OCI-LY1 (cell line): ENCODE data around the gene MYL3.

Experiments
- H2AFZ ChIP-seq: fragments of 200-600 bp; sonication (generic), shearing (Covaris generic); 2 replicates; pipeline ENCODE4 v1.6.0; 2014; ENCODE audit warnings: antibody characterized with exemption, mild to moderate bottlenecking, low read length
- H3F3A ChIP-seq: fragments of 200-600 bp; sonication (generic), shearing (Covaris generic); 2 replicates; pipeline ENCODE4 v1.6.0; 2014; ENCODE audit warnings: mild to moderate bottlenecking, antibody characterized with exemption, low read length, moderate library complexity; ENCODE audit not compliant: insufficient read depth
- H3K27ac ChIP-seq: fragments of 200-600 bp; sonication (generic); 2 replicates; pipeline ENCODE4 v1.5.1; 2014; ENCODE audit warnings: low read length, mixed run types, mild to moderate bottlenecking, low read depth; ENCODE audit not compliant: poor library complexity, severe bottlenecking
- H3K27me3 ChIP-seq: fragments of 200-600 bp; sonication (generic); 2 replicates; pipeline ENCODE4 v1.6.0; 2014; ENCODE audit warnings: antibody characterized with exemption, mild to moderate bottlenecking, low read length, moderate library complexity; ENCODE audit not compliant: insufficient read depth
- H3K36me3 ChIP-seq: fragments of 200-600 bp; sonication (generic); 2 replicates; pipeline ENCODE4 v1.6.1; 2014; ENCODE audit warnings: mild to moderate bottlenecking, antibody characterized with exemption, low read length, moderate library complexity, mixed read lengths; ENCODE audit not compliant: insufficient read depth
- H3K4me1 ChIP-seq: fragments of 200-600 bp; sonication (generic); 2 replicates; pipeline ENCODE4 v1.5.1; 2014; ENCODE audit warnings: mild to moderate bottlenecking, low read length, moderate library complexity; ENCODE audit not compliant: insufficient read depth, severe bottlenecking
- H3K4me2 ChIP-seq: fragments of 200-600 bp; sonication (generic), shearing (Covaris generic); 2 replicates; pipeline ENCODE4 v1.6.1; 2014; ENCODE audit warnings: low read length
- H3K4me3 ChIP-seq: fragments of 200-600 bp; sonication (generic); 2 replicates; pipeline ENCODE4 v1.5.1; 2014; ENCODE audit warnings: low read length, low read depth, mild to moderate bottlenecking, mixed read lengths; ENCODE audit not compliant: poor library complexity, severe bottlenecking
- H3K79me2 ChIP-seq: fragments of 200-600 bp; shearing (Covaris generic); 2 replicates; pipeline ENCODE4 v1.6.1; 2016; ENCODE audit warnings: mixed run types, low read length, mixed read lengths; ENCODE audit not compliant: insufficient read depth
- H3K9ac ChIP-seq: fragments of 200-600 bp; sonication (generic), shearing (Covaris generic); 2 replicates; pipeline ENCODE4 v1.6.1; 2014; ENCODE audit warnings: mild to moderate bottlenecking, low read length, mixed read lengths
- H3K9me2 ChIP-seq: fragments of 200-600 bp; sonication (generic), shearing (Covaris generic); 2 replicates; pipeline ENCODE4 v1.6.1; 2014; ENCODE audit warnings: low read depth, mild to moderate bottlenecking, low read length, mixed read lengths
- H3K9me3 ChIP-seq: fragments of 200-600 bp; shearing (Covaris generic); 2 replicates; pipeline ENCODE4 v1.6.1; 2014; ENCODE audit warnings: low read length, mixed read lengths
- H4K20me1 ChIP-seq: fragments of 200-600 bp; sonication (generic), shearing (Covaris generic); 2 replicates; pipeline ENCODE4 v1.6.0; 2016; ENCODE audit warnings: mild to moderate bottlenecking, low read length; ENCODE audit not compliant: insufficient read depth
- EZH2 ChIP-seq: fragments of 200-600 bp; sonication (generic), shearing (Covaris generic); IDR thresholded peaks from 2 replicates; pipeline ENCODE4 v1.8.0; 2017; ENCODE audit warnings: borderline replicate concordance, mixed run types, mild to moderate bottlenecking, antibody characterized with exemption, low read length, moderate library complexity, mixed read lengths
- TF ChIP-seq, protein P1 (sequence below): fragments of 200-600 bp; sonication (generic), shearing (Covaris generic); IDR thresholded peaks from 2 replicates; pipeline ENCODE4 v1.5.1; 2017; ENCODE audit warnings: mild to moderate bottlenecking, antibody characterized with exemption, low read length, moderate library complexity, mixed read lengths

Gene MYL3

DNA sequence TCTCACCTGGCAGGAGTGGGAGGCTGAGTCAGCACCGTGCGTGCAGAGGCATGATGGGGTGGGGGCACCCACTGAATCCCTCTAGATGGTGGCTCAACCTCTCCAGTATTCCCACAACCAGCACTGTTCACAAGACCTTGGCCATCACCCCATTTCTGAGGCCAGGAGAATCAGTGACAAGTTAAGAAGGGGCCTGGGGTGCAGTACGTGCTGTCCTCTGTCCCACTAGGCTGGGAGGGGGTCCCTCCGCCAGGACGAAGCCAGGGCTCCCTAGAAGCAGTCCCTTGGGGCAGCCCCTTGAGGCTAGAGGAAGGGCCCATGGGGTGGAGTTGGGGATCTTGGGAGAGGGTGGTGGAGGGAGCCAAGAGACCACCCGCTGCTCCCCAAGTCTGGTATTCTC is 4.8 kb downstream of the MYL3 start:
- Histone ChIP-seq H3K4me2 (no peak overlapping the region), H2AFZ (no peak overlapping the region), H4K20me1 (no peaks in the 10 kb centered on the region), H3K36me3 (no peaks in the 10 kb centered on the region), H3K9me3 (no peaks in the 10 kb centered on the region), H3K9me2 (no peaks in the 10 kb centered on the region), H3K27ac (no peak overlapping the region), H3K4me1 (no peaks in the 10 kb centered on the region), H3K27me3 (no peaks in the 10 kb centered on the region), H3K9ac (no peak overlapping the region), H3K79me2 (no peaks in the 10 kb centered on the region), H3F3A (no peaks in the 10 kb centered on the region), H3K4me3 (no peak overlapping the region)
- TF ChIP-seq, protein P1, sequence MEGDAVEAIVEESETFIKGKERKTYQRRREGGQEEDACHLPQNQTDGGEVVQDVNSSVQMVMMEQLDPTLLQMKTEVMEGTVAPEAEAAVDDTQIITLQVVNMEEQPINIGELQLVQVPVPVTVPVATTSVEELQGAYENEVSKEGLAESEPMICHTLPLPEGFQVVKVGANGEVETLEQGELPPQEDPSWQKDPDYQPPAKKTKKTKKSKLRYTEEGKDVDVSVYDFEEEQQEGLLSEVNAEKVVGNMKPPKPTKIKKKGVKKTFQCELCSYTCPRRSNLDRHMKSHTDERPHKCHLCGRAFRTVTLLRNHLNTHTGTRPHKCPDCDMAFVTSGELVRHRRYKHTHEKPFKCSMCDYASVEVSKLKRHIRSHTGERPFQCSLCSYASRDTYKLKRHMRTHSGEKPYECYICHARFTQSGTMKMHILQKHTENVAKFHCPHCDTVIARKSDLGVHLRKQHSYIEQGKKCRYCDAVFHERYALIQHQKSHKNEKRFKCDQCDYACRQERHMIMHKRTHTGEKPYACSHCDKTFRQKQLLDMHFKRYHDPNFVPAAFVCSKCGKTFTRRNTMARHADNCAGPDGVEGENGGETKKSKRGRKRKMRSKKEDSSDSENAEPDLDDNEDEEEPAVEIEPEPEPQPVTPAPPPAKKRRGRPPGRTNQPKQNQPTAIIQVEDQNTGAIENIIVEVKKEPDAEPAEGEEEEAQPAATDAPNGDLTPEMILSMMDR = no peak
- TF ChIP-seq EZH2 = no peak

DNA sequence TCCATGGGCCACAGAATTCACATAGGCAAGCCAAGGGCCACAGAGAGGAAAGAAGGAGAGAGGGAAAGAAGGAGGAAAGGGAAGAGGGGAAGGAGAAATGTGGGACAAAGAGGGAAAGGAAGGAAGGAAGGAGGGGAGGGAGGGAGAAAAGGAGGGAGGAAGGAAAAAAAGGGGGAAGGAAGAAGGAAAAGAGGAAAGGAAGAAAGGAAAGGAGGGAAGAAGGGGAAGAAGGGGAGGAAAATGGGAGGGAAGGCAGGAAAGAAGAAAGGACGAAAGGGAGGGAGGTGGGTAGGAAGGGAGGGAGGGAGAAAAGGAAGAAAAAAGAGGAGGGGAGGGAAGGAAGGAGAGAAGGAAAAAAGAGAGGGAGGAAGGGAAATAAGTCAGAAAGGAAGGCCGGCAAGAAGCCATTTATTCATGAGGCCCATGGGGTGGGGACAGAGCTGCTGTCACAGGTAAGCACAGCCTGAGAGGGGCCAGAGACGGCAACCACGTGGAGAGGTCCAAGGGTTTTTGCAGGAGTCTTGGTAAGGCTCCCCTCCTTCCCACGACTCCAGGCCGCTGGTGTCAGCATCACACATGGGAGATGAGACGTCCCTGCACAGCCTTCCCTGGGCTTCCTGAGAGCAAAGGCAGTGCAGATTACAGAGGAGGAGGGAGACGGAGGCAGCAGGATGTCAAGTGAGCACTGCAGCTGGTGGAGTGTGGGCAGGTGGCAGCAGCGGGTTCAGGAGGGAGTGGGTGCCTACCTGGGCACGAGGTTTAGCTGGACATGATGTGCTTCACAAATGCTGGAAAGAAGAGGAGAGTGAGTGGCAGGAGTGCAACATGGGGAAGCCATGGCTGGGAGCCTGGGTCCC is 5.5 kb downstream of the MYL3 start:
- Histone ChIP-seq H3K9ac (no peak overlapping the region), H2AFZ (no peak overlapping the region), H3F3A (no peaks in the 10 kb centered on the region), H3K4me1 (no peaks in the 10 kb centered on the region), H3K79me2 (no peaks in the 10 kb centered on the region), H3K36me3 (no peaks in the 10 kb centered on the region), H3K4me3 (no peak overlapping the region), H4K20me1 (no peaks in the 10 kb centered on the region), H3K9me3 (no peaks in the 10 kb centered on the region), H3K27me3 (no peaks in the 10 kb centered on the region), H3K4me2 (no peak overlapping the region), H3K27ac (no peak overlapping the region), H3K9me2 (no peaks in the 10 kb centered on the region)
- TF ChIP-seq, protein P1 = no peak
- no peak for TF ChIP-seq EZH2

DNA sequence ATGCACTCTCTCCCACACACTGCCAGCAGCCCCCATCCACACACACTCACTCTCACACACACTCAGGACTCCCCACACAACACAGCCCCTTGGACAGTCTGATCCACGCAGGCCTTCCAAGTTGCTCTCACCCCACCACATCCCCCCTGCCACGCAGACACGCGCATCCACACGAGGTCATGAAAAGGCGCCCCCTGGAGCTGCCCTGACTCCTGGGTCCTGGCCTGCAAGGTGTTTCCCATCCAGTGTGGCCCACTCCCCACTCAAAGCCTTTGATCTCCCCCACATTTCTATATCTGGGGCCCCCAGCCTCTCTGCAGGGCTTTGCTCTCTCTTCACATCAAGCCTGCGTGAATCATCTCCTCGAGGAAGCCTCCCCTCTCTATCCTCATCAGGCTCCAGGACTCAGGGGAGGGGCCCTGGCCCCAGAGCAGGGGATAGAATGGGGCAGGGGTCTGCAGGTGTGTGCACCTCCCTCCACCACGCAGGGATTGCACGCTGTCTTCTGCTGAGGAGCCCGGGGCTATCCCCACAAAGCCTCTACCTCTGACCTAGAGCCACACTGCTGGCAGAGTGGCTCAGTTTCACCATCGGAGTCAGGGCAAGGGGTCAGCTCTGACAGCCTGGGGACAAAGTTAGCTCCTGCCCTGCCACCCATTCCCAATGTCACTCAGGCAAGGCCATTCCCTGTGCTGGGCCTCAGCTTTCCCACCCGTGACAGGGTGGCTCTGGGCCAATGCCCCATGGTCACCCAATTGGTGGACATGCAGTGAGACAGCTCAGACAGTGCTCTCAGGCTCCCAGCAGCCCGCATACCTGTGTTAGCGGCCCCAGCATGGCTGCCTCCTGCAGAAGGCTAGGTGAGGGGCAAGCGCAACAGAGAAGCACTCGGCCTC is 6.4 kb downstream of the MYL3 start:
- Histone ChIP-seq H3K9me3 (no peaks in the 10 kb centered on the region), H3K4me1 (no peaks in the 10 kb centered on the region), H3F3A (no peaks in the 10 kb centered on the region), H3K4me2 (no peak overlapping the region), H3K9me2 (no peaks in the 10 kb centered on the region), H3K27me3 (no peaks in the 10 kb centered on the region), H4K20me1 (no peaks in the 10 kb centered on the region), H2AFZ (no peak overlapping the region), H3K9ac (no peak overlapping the region), H3K36me3 (no peaks in the 10 kb centered on the region), H3K27ac (no peak overlapping the region), H3K4me3 (no peak overlapping the region), H3K79me2 (no peaks in the 10 kb centered on the region)
- TF ChIP-seq, protein P1 = no peak
- no peak for TF ChIP-seq EZH2
